Iris pigment epithelial cell (primary cell): ENCODE measurements around the gene POU3F3.

Experiments used
- DNase-seq: peaks from one replicate; pipeline ENCODE4 v3.0.0-alpha.2; 2011; ENCODE audit warnings: low read depth

The POU3F3 gene

DNA sequence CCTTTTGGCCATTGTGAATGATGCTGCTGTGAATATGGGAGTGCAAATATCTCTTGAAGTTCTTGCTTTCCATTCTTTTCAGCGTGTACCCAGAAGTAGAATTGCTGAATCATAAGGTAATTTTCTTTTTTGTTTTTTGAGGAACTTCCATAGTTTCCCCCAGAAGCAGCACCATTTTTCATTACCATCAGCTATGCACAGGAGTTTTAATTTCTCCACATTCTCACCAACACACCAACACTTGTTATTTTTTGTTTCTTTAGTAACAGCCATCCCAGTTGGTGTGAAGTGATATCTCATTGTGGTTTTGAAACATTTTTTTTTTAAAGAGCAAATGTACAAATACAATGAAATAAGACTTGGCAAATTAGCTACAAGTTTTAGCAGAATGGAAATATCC, 21.3 kb downstream of the POU3F3 start:
- DNase-seq, result no peak

DNA sequence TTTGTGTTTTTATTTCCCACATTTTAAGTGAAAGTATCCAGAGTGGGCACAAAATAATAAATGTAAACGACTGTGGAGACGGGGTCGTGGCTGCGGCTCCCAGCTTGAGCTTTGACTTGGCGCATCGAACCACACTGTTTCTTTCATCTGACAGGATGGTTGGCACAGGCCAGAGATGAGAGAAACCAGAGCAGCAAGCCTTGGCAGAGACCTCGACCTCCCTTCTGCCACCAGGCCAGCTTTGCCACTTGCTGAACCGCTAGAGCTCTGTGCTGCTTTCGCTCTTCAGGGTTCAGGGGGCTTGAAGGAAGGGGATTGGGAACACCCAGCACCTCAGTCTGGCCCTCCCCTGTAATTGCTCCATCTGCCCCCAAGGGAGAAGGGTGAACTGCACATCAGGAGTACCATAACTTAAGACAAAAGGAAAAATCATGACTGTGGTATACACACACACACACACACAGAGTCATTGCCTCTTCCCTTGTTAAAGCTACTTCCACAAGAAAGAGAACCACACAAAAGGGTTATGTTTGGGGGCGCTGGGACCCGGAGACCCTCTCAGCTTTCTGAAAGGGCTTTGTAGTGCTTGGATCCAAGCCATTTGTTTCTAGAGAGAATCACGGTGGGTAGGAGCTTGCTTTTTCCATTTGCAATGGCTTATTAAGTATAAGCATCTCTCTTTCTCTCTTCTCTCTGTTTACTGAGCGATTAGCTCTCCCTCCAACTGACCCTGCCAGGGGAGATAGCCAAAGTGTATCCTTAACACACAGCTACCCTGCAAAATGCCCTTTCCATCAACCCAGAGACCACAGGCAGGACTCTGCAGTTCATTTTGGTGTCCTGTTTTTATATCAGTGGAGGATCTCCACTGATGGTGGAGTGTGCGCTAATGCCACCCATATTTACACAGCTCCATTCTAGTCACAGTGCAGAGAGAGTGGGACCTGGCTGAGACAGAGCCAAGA, 23.0 kb downstream of the POU3F3 start:
- DNase-seq, result no peak

DNA sequence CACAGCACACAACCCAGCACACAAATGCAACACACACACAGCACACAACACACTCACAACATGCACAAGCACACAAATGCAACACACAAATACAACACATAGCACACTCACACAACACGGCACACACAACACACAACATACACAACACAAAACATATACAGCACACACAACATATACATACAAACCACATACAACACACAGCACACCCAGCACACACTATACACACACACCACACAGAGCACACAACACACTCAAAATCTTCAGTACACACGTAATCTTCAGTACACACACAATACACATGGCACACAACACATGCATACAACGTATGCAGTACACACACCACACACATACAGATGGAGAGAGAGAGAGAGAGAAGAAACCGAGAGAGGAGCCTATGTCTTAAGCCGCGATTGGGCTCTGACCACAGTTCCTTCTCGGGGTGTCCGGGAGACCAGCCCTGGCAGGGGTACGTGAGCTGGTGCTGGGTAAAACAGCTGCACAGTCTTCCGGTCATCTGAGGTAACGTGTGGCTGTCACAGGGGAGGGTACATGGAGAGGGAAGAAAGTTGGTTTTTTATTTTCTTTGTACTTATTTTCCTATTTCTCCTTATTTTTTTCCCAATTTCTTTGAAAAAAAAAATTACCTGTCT, 25.1 kb downstream of the POU3F3 start:
- no peak for DNase-seq

DNA sequence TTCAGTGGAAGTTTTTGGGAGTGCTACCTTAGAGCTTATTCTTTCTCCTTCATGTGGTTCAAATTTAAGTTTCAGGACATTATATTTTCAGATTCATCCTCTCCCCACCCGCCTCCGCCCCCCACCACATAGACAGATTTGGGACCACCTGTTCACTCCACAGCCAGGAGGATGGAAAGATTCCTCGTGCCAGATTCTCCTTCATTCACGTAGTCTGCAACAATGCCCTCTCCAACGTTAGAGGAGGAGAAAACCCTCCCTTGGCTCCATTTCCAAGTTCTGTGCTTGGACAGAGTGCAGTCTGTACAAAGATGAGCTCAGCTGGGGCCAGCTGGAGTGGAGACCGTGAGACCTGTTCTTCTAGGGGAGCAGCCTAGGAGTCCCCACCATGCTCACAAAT, 26.2 kb downstream of the POU3F3 start:
- DNase-seq, result no peak

DNA sequence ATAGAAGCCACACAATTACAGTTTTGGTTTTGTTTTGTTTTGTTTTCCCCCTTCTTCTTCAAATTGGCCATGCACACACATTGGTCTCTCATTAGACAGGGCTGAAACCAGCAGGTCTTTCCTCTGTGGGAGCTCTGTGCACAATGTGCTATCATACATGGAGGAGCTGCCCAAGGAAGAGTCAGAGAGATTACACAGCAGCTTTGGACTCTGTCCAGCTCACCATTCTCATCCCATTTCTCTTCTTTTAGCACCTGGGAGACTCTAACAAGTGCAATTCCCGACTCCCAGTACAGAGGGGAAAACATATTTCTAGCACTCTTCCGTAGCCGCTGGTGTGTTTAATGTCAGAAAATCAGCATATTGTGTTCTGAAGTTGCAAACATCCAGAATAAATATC, 29.4 kb downstream of the POU3F3 start:
- DNase-seq, result no peak

DNA sequence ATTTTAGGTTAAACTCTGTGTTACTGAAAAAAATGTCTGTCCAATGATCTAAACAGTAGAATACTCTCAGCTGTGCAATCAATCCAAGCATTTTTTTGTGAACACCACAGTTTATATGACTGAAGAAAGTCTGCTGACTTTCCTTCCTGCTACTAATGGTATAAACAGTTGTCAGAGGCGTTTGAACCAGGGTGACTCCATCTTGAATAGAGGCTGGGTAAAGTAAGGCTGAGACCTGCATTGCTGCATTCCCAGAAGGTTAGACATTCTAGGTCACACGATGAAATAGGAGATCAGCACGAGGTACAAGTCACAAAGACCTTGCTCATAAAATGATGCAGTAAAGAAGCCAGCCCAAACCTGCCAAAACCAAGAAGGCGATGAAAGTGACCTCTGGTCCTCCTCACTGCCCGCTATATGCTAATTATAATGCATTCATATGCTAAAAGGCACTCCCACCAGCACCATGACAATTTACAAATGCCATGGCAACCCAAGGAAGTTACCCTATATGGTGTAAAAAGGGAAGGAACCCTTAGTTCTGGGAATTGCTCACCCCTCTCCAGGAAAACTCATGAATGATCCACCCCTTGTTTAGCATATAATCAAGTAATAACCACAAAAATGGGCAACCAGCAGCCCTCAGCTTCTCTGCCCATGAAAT, 31.3 kb downstream of the POU3F3 start:
- DNase-seq, result no peak

DNA sequence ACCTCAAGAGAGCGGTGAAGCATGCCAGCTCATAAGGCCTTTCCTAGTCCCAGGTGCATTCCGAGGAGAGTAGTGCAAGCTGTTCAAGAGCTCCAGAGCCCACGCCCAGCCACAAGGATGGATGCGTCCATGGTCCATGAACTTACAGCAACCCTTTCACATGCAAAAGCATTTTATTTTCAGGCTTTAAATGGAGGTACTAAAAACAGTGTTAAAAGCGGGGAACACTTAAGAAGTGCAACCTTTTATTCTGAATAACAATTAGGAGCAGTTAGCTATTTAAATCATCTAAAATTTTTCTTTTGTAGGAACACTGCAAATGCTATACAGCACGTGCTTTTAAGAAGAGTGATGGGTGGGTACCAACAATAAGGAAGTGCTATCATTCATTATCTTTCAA, 33.8 kb downstream of the POU3F3 start:
- no peak for DNase-seq

DNA sequence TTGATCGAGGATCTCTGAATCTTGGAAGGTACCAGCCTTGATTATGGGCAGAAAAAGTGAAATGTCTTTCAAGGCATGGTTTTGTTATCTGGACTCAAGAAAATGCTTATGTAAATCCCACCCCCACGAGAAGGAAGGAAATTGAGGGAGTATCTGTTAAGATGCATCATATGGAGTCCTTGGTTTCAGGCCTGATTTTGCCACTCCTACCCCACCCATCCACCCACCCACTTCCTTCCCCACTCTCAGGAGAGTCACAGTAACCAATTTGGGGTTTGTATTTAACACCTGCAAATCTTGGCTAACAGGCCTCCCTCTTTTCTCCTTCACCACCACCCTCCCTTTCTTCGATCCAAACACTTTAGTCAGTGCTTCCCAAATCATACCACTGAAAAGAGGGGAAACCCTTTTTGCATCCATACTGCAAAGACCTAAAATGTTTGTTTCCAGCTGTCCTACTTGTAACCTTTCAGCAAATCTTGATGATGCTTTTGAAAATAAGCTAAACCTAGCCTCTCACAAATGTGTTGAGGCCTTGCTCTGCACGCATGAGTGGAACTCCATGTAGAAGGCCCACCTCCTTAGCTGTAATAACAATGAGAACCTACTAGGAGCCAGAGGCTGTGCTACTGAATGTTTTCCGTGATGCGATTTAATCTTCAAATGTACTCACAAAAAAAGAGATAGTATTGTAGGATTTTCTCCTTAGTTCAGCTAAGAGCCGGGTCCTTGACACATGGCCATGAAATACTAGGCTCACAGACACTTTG, 34.8 kb downstream of the POU3F3 start:
- no peak for DNase-seq

DNA sequence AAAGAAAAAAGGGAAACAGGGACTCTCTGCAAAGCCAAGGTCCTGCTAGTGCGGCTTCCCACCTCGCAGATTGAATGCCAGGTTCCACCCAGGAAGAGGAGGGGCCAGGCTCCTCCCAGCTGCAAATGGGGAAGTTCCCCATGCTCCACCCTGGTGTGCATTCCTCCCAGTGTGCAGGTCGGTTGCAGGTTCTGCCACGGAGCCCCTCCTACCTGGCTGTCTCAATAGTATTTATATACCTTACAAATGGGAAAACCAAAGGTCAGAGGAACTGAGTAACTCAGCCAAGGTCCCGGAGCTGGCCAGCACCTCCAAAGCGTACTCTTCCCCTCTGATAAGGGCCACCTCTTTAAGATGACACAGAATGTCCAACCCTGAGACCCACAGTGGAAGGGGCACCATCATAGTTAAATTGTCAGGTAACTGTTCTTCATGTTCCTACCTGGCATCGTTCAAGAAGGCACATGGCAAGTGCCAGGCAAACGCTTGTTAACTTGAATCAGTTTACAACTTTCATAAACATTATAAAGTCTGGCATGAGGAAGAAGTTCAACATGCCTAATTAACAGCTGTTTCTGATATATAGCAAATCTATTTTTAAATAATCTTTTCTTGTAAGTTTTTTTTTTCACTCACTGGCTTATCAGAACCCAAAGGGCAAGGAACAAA, 35.5 kb downstream of the POU3F3 start:
- DNase-seq, result no peak

DNA sequence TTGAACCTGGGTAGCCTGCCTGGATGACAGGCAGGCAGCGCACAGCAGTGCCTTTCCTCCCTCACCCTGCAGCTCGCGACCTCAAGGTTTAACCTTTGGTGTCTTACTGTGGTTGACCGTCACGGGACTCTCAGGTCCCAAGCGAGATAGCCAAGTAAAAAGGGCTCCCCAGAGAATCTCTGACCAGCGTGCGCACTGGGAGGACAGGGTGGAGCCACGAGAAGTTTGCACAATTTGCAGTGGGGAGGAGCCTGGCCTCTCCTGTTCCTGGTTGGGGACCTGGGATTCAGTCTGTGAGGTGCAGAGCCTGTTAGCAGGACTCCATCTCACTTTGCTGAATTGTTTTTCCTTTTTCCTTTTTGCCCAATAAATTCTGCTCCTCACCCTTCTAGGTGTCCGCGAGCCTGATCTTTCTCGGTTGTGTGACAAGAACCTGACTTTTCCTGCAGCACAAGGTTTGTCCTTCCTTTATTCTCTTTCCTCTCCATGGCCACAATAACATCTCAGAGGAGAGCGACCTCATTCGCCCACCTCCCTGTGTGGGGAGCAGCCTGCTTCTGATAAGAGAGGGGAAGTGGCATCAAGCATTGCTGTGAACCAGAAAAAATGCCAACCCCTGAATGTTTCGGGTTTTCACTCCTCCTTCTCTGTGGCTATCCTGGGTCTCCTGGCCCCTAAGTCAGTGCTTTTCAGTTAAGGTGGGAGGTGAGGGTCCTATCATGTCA, 36.2 kb downstream of the POU3F3 start:
- no peak for DNase-seq

DNA sequence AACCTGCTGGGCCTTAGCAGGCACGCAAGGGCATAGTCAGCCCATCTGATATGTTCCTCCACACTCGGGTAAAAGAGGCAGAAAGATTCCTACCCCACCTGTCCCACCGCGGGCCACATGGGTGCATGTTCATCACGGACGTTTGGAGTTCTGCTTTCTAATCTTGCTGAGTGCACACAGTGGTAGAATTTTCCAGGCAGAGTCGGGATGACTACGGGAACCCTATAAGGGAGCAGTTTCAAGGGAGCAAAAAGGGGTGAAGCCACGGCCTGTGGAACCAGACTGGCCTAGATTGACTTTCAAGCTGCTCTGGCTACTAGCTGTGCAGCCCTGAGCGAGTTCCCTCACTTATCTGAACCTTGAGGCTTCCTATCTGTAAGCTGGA, 36.8 kb downstream of the POU3F3 start:
- no peak for DNase-seq

DNA sequence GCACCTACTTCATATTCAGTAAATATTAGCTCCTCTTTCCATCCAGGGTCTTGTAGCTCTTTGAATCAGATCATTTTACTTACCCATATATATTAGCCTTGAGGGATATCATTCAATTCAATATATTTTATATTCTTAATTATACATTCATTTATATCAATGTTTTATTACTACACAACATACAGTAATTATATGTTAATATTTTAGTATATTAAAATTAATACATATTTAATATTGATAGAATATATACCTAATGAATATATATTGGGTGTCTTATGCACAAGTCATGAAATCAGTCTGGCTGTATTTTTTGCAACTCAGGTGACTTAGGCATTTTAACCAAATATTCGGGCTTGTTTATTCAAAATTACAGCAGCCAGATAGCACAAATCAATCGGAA, 37.2 kb downstream of the POU3F3 start:
- DNase-seq, result no peak

DNA sequence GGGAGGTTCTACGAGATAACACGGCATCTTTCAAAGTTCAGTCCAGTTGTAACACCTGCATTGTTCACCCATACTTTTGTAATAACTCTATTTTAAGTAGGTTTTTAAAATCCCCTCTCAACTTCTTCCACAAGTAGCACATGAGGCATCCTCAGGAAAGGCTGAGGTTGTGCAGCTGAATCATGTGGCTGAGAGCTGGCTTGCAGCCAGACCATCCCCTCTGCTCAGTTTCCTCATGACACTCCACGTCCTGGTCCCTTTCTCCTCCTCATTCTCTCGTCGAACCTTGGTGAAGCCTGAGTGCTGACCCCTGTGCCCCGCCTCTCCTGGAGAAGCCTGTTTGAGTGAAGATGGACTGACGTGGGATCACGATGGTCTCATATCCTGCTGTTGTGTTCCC, 42.5 kb downstream of the POU3F3 start:
- DNase-seq, result peak; percentile 5

DNA sequence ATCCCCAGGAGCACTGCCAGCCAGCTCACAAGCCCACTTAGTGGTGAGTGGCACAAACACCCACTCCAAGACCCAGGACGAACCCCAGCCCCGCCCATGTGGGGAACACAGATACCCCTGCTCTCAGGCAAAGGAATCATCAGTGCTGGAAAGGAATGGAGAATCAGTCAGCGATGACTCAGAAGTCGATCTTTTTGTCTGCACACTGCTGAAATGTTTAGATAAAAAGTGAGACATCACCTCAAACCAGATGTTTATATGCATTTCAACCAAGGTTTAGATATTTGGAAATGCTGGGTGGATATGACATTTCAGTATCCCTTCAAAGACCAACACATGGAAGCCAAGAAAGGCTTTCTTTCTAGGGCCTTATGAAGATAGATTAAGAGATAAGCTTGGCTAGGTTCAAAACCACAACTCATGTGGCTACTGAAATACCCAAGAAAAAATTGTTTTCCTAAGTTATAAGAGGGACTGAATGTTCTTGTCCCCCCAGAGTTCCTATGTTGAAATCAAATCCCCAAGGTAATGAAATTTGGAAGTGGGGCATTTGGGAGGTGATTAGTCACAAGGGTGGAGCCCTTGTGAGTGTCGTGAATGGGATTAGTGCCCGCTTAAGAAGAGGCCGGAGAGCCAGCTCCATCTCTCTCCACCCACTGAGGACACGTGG, 43.7 kb downstream of the POU3F3 start:
- DNase-seq, result peak; percentile 73

DNA sequence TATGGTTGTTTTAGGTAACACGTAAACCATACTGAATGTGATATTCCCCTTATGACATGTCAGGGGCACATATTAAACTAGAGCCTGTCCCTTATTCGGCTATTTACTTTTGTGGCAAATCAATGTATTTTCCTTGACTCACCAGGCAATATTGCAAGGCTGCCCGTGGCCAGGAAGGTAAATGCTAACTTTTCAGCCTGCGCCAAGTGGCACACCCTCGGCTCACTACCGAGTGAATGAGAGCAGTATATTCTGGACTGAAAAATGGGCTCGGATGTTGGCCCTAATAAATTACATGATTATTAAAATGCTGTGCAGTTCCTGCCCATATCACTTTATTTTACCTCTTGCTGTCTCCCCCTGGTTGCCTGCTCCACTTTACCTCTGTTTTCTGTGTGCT, 46.7 kb downstream of the POU3F3 start:
- DNase-seq, result no peak

DNA sequence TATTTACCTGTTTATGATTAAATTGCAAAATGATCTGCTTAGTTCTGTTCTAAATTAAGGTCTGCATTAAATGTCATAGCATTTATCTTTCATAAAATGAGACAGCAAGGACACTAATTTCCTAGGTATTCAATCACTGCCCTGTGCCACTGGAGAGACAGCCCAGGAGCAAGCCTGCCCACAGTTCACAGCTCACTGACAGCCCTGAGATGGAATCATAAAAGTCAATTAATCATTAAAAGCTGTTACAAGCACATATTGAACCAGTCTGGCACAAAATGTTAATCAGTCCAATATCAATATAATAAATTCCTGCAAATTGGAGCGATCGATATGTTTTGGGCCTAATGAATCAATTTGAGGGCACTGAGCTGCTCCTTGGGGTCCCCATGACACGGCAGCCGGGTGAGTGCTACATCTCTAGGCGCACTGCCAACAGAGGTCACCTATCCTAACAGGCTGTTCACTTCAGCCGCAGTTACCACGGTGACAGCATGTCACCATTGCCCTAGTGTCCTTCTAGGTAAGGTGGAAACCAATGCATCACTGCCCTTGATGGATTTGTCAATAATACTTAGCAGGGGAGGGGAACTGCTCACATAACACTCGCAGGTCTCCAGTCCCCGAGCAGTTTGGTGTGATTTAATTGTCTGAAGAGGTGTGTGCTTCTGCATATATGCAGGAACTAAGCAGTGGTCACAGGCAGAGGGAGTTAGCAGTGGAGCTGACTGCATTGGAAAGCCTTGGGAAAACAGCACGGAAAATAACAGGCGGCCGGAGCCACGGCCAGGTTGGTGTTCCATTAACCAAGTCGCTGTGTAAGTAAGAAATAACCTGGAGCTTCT, 47.3 kb downstream of the POU3F3 start:
- DNase-seq, result no peak

DNA sequence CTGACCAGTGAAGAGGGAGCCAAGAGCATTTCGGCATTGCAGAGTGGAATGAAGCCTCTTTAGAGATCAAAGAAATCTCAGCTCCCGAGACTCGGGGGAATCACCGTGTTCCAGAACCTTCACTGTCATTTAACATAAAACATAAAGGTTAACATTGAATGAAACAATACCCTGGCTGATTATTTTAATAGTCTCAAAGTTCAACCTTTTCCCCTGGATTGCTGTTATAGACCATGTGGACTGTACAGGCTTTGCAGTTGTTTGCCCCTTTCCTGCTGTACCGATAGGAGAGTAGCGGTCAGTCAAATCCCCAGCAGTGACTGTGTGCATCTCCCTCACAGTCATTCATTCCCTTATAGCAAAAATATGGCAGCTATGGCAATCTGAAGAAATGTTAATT, 48.4 kb downstream of the POU3F3 start:
- no peak for DNase-seq
